Endothelial cell of umbilical vein (primary cell): ENCODE measurements around the gene TMPRSS13. TPM values are rescaled to one million over a fixed set of nuclear protein-coding genes. Genes with fewer than 3 reads are reported as not detected.

Experiments
- BruUV-seq: library from RNA; stranded (reverse); fragments of 400-500 nt; replicated peaks from 2 replicates; lab custom pipeline; 2021; lab: Mats Ljungman, UMichigan
- CTCF ChIA-PET: fragments of 300-600, 350-600 bp; sonication (Branson Sonifier 250); formaldehyde crosslinking; loops from one replicate; lab custom pipeline; 2021; ENCODE audit warnings: antibody characterized with exemption, inconsistent platforms; lab: Charles Lee
- POLR2A ChIA-PET: fragments of 300-600, 350-600 bp; sonication (Branson Sonifier 250); formaldehyde crosslinking; loops from one replicate; lab custom pipeline; 2021; ENCODE audit warnings: antibody characterized with exemption, inconsistent platforms; lab: Charles Lee
- DNase-seq: peaks from one replicate; pipeline ENCODE4 v3.0.0-alpha.2; 2011; ENCODE audit warnings: low read depth, low spot score
- FAIRE-seq: peaks from 2 replicates; lab custom pipeline; 2011; peaks lifted over from hg19 to GRCh38; lab: Jason Lieb, UNC
- H2AFZ ChIP-seq: 2 replicates; pipeline ENCODE4 v1.6.0; 2012; ENCODE audit warnings: low read depth, low read length, control low read depth, inconsistent platforms
- H3K27ac ChIP-seq: 2 replicates; pipeline ENCODE4 v1.5.1; 2011; ENCODE audit warnings: low read depth, mild to moderate bottlenecking, control low read depth, low read length, moderate library complexity; ENCODE audit not compliant: insufficient read depth
- H3K27me3 ChIP-seq, 2 experiments: 2 replicates each; pipeline versions ENCODE4 v1.6.0 to v1.6.1; 2011; ENCODE audit warnings: low read length in 2 of 2, mixed read lengths in 1 of 2; ENCODE audit not compliant: control insufficient read depth in 2 of 2, insufficient read depth in 2 of 2
- H3K36me3 ChIP-seq, 2 experiments: 2 replicates in 1 of 2; 3 replicates in 1 of 2; pipeline ENCODE4 v1.5.1; 2011; ENCODE audit warnings: low read length in 2 of 2, mild to moderate bottlenecking in 1 of 2, moderate library complexity in 1 of 2; ENCODE audit not compliant: control insufficient read depth in 2 of 2, insufficient read depth in 2 of 2; ENCODE audit errors: extremely low read depth in 1 of 2
- H3K4me1 ChIP-seq: 3 replicates; pipeline ENCODE4 v1.5.1; 2011; ENCODE audit warnings: mild to moderate bottlenecking, low read length; ENCODE audit not compliant: control insufficient read depth, insufficient read depth; ENCODE audit errors: extremely low read depth
- H3K4me2 ChIP-seq: 2 replicates; pipeline ENCODE4 v1.6.1; 2011; ENCODE audit warnings: low read length, control low read depth, mixed read lengths; ENCODE audit not compliant: insufficient read depth
- H3K4me3 ChIP-seq, 3 experiments: fragments of 200-600 bp in 1 of 3; sonication (generic), shearing (Covaris generic) in 1 of 3; replicated peaks in 1 of 3; 2 replicates each; pipeline ENCODE4 v1.5.1; 2011 to 2016; ENCODE audit warnings: control low read depth in 3 of 3, low read length in 3 of 3, mild to moderate bottlenecking in 2 of 3, inconsistent platforms in 1 of 3, low read depth in 1 of 3, moderate library complexity in 1 of 3; ENCODE audit not compliant: insufficient read depth in 1 of 3
- H3K79me2 ChIP-seq: 2 replicates; pipeline ENCODE4 v1.6.0; 2012; ENCODE audit warnings: low read length, inconsistent platforms; ENCODE audit not compliant: control insufficient read depth, insufficient read depth
- H3K9ac ChIP-seq: replicated peaks from 2 replicates; pipeline ENCODE3; 2011; ENCODE audit warnings: low read length, control low read depth; ENCODE audit not compliant: insufficient read depth; ENCODE audit errors: extremely low read depth
- H3K9me1 ChIP-seq: replicated peaks from 3 replicates; pipeline ENCODE4 v1.6.0; 2011; ENCODE audit warnings: mild to moderate bottlenecking, low read length; ENCODE audit not compliant: control insufficient read depth, insufficient read depth; ENCODE audit errors: extremely low read depth
- H3K9me3 ChIP-seq: replicated peaks from 2 replicates; pipeline ENCODE4 v1.5.1; 2012; ENCODE audit warnings: low read length, inconsistent platforms; ENCODE audit not compliant: control insufficient read depth, insufficient read depth
- H4K20me1 ChIP-seq: replicated peaks from 2 replicates; pipeline ENCODE3; 2011; ENCODE audit warnings: mild to moderate bottlenecking, low read length; ENCODE audit not compliant: control insufficient read depth, insufficient read depth; ENCODE audit errors: extremely low read depth
- EZH2 ChIP-seq: IDR thresholded peaks from 2 replicates; pipeline ENCODE4 v1.6.1; 2012; ENCODE audit warnings: borderline replicate concordance, low read depth, mild to moderate bottlenecking, moderate library complexity, low read length, inconsistent platforms; ENCODE audit not compliant: severe bottlenecking
- FOS ChIP-seq: IDR thresholded peaks from 2 replicates; pipeline ENCODE4 v1.6.1; 2011; ENCODE audit warnings: mild to moderate bottlenecking, low read length, moderate library complexity, borderline replicate concordance; ENCODE audit not compliant: insufficient read depth
- GATA2 ChIP-seq: IDR thresholded peaks from 2 replicates; pipeline ENCODE4 v1.7.0; 2011; ENCODE audit warnings: low read depth, mild to moderate bottlenecking, moderate library complexity, mixed read lengths, low read length; ENCODE audit not compliant: insufficient read length, insufficient read depth
- JUN ChIP-seq: IDR thresholded peaks from 2 replicates; pipeline ENCODE4 v1.6.1; 2011; ENCODE audit warnings: borderline replicate concordance, low read depth; ENCODE audit not compliant: insufficient read length, insufficient read depth
- MAX ChIP-seq: IDR thresholded peaks from 2 replicates; pipeline ENCODE4 v1.6.1; 2011; ENCODE audit not compliant: insufficient read depth, insufficient read length
- MYC ChIP-seq: IDR thresholded peaks from one replicate; pipeline ENCODE4 v1.6.1; 2011; ENCODE audit warnings: mild to moderate bottlenecking, low read depth, low read length
- POLR2A ChIP-seq: IDR thresholded peaks from 2 replicates; pipeline ENCODE4 v1.6.1; 2012; ENCODE audit warnings: low read depth, mild to moderate bottlenecking, control low read depth, low read length
- POLR2AphosphoS5 ChIP-seq: IDR thresholded peaks from 2 replicates; pipeline ENCODE4 v1.6.1; 2012; ENCODE audit warnings: low read depth, mild to moderate bottlenecking, control low read depth, low read length, moderate library complexity; ENCODE audit not compliant: insufficient read depth
- dilution Hi-C: fragments of 300-500 bp; cut with MboI; formaldehyde crosslinking; loops from one replicate; pipeline ENCODE4 v1.15.0; 2019; ENCODE audit warnings: low sequenced_read_pairs; ENCODE audit not compliant: extremely low pct_ligation_motif_present
- intact Hi-C: fragments of 100-400 bp; cut with micrococcal nuclease; formaldehyde crosslinking; loops from one replicate; pipeline ENCODE4 v1.10.0; 2022
- polyA plus RNA-seq, 4 experiments: library from polyadenylated mRNA; depleted of rRNA in 3 of 4; stranded (reverse) in 3 of 4; unstranded in 1 of 4; fragments of >200 nt; gene quantifications; 2 replicates each; pipeline versions ENCODE4 v1.2.1 to v1.2.3, GENCODE V29; 2011 to 2012; ENCODE audit warnings: missing spikeins in 1 of 4
- total RNA-seq: library from RNA; stranded (reverse); gene quantifications from 2 replicates; pipeline ENCODE4 v1.2.3, GENCODE V29; 2021
- TF ChIP-seq, protein P1 (sequence below), 2 donors: IDR thresholded peaks; 1 replicate in 1 of 2; 2 replicates in 1 of 2; pipeline ENCODE4 v1.5.1; 2011; ENCODE audit warnings: low read length in 2 of 2, mild to moderate bottlenecking in 2 of 2, moderate library complexity in 2 of 2, control low read depth in 1 of 2, inconsistent platforms in 1 of 2, low read depth in 1 of 2; ENCODE audit not compliant: insufficient read depth in 1 of 2; ENCODE audit errors: extremely low read depth in 1 of 2

TMPRSS13 gene
- total and polyA plus RNA-seq, 2 donors (not counting 3 experiments of a cell fraction or from before 2014, with no cell fraction given), result 0.22 to 0.46 TPM

GRCh38 chr11:117913736-117914397, 15.3 kb downstream of the TMPRSS13 start:
- H3K4me3 ChIP-seq, result no peak overlapping the region
- H3K27ac ChIP-seq, result no peak overlapping the region
- FAIRE-seq (no peak), DNase-seq (no peak)
- no peak overlapping the region for H2AFZ ChIP-seq
- no peaks in the 10 kb centered on the region for H3K9me1 ChIP-seq
- no peaks in the 10 kb centered on the region for H3K79me2 ChIP-seq
- BruUV-seq, result no TSS peak
- no peaks in the 10 kb centered on the region for H3K27me3 ChIP-seq
- intact Hi-C loops (no loop called here), dilution Hi-C loops (no loop called here)
- no peak overlapping the region for H3K4me2 ChIP-seq
- H3K9ac ChIP-seq, result no peak overlapping the region
- no peaks in the 10 kb centered on the region for H3K4me1 ChIP-seq
- ChIA-PET CTCF (interaction anchor here (0.9 to 1.5 kb wide), 2 partner anchors 9 to 33 kb away, joined by 3 read pairs; no protein-coding TSS in a partner anchor), POLR2A (no interaction called here)
- H3K36me3 ChIP-seq, result no peaks in the 10 kb centered on the region
- no peaks in the 10 kb centered on the region for H4K20me1 ChIP-seq
- TF ChIP-seq POLR2A (no peak), JUN (no peak), MAX (no peak), FOS (no peak), EZH2 (no peak), POLR2AphosphoS5 (no peak), MYC (no peak), GATA2 (no peak)
- TF ChIP-seq, protein P1, sequence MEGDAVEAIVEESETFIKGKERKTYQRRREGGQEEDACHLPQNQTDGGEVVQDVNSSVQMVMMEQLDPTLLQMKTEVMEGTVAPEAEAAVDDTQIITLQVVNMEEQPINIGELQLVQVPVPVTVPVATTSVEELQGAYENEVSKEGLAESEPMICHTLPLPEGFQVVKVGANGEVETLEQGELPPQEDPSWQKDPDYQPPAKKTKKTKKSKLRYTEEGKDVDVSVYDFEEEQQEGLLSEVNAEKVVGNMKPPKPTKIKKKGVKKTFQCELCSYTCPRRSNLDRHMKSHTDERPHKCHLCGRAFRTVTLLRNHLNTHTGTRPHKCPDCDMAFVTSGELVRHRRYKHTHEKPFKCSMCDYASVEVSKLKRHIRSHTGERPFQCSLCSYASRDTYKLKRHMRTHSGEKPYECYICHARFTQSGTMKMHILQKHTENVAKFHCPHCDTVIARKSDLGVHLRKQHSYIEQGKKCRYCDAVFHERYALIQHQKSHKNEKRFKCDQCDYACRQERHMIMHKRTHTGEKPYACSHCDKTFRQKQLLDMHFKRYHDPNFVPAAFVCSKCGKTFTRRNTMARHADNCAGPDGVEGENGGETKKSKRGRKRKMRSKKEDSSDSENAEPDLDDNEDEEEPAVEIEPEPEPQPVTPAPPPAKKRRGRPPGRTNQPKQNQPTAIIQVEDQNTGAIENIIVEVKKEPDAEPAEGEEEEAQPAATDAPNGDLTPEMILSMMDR (IDR thresholded peaks at IDR 0.05; ENCODE audit: extremely low read depth in 1 of 2, insufficient read depth in 1 of 2, low read depth in 1 of 2, low read length in 2 of 2), result no peak
- no peaks in the 10 kb centered on the region for H3K9me3 ChIP-seq
